Adipocyte (in vitro differentiated cells): ENCODE data around the gene GPR139.

Experiments used
- DNase-seq: peaks from one replicate; pipeline ENCODE4 v3.0.0-alpha.2; 2015; ENCODE audit warnings: low read depth
- H3K27me3 ChIP-seq: replicated peaks from 2 replicates; pipeline ENCODE4 v1.7.0; 2013; ENCODE audit warnings: mild to moderate bottlenecking, low read length, moderate library complexity; ENCODE audit not compliant: control insufficient read depth, insufficient read depth
- H3K36me3 ChIP-seq: 2 replicates; pipeline ENCODE4 v1.7.0; 2013; ENCODE audit warnings: low read length, mild to moderate bottlenecking, moderate library complexity; ENCODE audit not compliant: control insufficient read depth, insufficient read depth, severe bottlenecking
- H3K4me1 ChIP-seq: 2 replicates; pipeline ENCODE4 v1.7.0; 2013; ENCODE audit warnings: mild to moderate bottlenecking, low read length, moderate library complexity; ENCODE audit not compliant: control insufficient read depth, insufficient read depth
- H3K4me3 ChIP-seq: 2 replicates; pipeline ENCODE4 v1.7.0; 2013; ENCODE audit warnings: mild to moderate bottlenecking, low read length, moderate library complexity
- H3K9ac ChIP-seq: 2 replicates; pipeline ENCODE4 v1.7.0; 2013; ENCODE audit warnings: mild to moderate bottlenecking, low read length, moderate library complexity
- H3K9me3 ChIP-seq: 2 replicates; pipeline ENCODE4 v1.7.0; 2013; ENCODE audit warnings: mild to moderate bottlenecking, low read length, moderate library complexity; ENCODE audit not compliant: control insufficient read depth

The GPR139 gene

GRCh38 chr16:20051611-20052010 lies 22.1 kb downstream of the GPR139 start:
- Histone ChIP-seq H3K9me3 (no peaks in the 10 kb centered on the region), H3K36me3 (no peaks in the 10 kb centered on the region), H3K27me3 (peaks cover 7% of the 10 kb centered on the region), H3K4me3 (no peak overlapping the region), H3K9ac (no peak overlapping the region), H3K4me1 (no peaks in the 10 kb centered on the region)
- DNase-seq, result no peak

GRCh38 chr16:20051147-20051546 lies 22.5 kb downstream of the GPR139 start:
- no peak overlapping the region for H3K9ac ChIP-seq
- H3K9me3 ChIP-seq, result no peaks in the 10 kb centered on the region
- no peaks in the 10 kb centered on the region for H3K4me1 ChIP-seq
- peaks cover 7% of the 10 kb centered on the region for H3K27me3 ChIP-seq
- no peaks in the 10 kb centered on the region for H3K36me3 ChIP-seq
- no peak overlapping the region for H3K4me3 ChIP-seq
- no peak for DNase-seq

- Histone ChIP-seq H3K36me3 (no peaks in the 10 kb centered on the region), H3K4me1 (no peaks in the 10 kb centered on the region), H3K4me3 (no peak overlapping the region), H3K9ac (no peak overlapping the region), H3K9me3 (no peaks in the 10 kb centered on the region), H3K27me3 (peaks cover 7% of the 10 kb centered on the region)
- DNase-seq, result no peak
Measured at GRCh38 chr16:20049831-20050230, 23.9 kb downstream of the GPR139 start.

GRCh38 chr16:20045886-20046285 lies 27.8 kb downstream of the GPR139 start:
- no peak overlapping the region for H3K9ac ChIP-seq
- no peaks in the 10 kb centered on the region for H3K36me3 ChIP-seq
- no peaks in the 10 kb centered on the region for H3K4me1 ChIP-seq
- H3K4me3 ChIP-seq, result no peak overlapping the region
- DNase-seq, result no peak
- H3K27me3 ChIP-seq, result peaks cover 7% of the 10 kb centered on the region
- no peaks in the 10 kb centered on the region for H3K9me3 ChIP-seq

- no peaks in the 10 kb centered on the region for H3K27me3 ChIP-seq
Measured at GRCh38 chr16:20042848-20043247, 30.8 kb downstream of the GPR139 start.

GRCh38 chr16:20041924-20042596 lies 31.6 kb downstream of the GPR139 start:
- no peaks in the 10 kb centered on the region for H3K36me3 ChIP-seq
- no peaks in the 10 kb centered on the region for H3K4me1 ChIP-seq
- H3K9ac ChIP-seq, result no peak overlapping the region
- peaks cover 3% of the 10 kb centered on the region for H3K9me3 ChIP-seq
- no peaks in the 10 kb centered on the region for H3K27me3 ChIP-seq
- no peak overlapping the region for H3K4me3 ChIP-seq
- no peak for DNase-seq

More at GRCh38 chr16:20042848-20043247, 30.8 kb downstream of the GPR139 start:
- Histone ChIP-seq H3K9me3 (peaks cover 3% of the 10 kb centered on the region), H3K9ac (no peak overlapping the region), H3K4me3 (no peak overlapping the region), H3K36me3 (no peaks in the 10 kb centered on the region), H3K4me1 (no peaks in the 10 kb centered on the region)
- DNase-seq, result no peak

- H3K36me3 ChIP-seq, result no peaks in the 10 kb centered on the region
- peaks cover 5% of the 10 kb centered on the region for H3K9me3 ChIP-seq
- no peaks in the 10 kb centered on the region for H3K4me1 ChIP-seq
- DNase-seq, result no peak
- H3K9ac ChIP-seq, result no peak overlapping the region
- no peak overlapping the region for H3K4me3 ChIP-seq
- H3K27me3 ChIP-seq, result no peaks in the 10 kb centered on the region
Measured at GRCh38 chr16:20040011-20040410, 33.7 kb downstream of the GPR139 start.

GRCh38 chr16:20029611-20030010 lies 44.1 kb downstream of the GPR139 start:
- H3K4me1 ChIP-seq, result no peaks in the 10 kb centered on the region
- no peak overlapping the region for H3K4me3 ChIP-seq
- H3K9me3 ChIP-seq, result no peaks in the 10 kb centered on the region
- no peak overlapping the region for H3K9ac ChIP-seq
- DNase-seq, result no peak
- H3K27me3 ChIP-seq, result no peaks in the 10 kb centered on the region
- no peaks in the 10 kb centered on the region for H3K36me3 ChIP-seq

GRCh38 chr16:20026361-20027072 lies 47.2 kb downstream of the GPR139 start:
- H3K4me3 ChIP-seq, result no peak overlapping the region
- H3K4me1 ChIP-seq, result no peaks in the 10 kb centered on the region
- H3K36me3 ChIP-seq, result no peaks in the 10 kb centered on the region
- DNase-seq, result no peak
- no peaks in the 10 kb centered on the region for H3K27me3 ChIP-seq
- H3K9ac ChIP-seq, result no peak overlapping the region
- H3K9me3 ChIP-seq, result no peaks in the 10 kb centered on the region

- H3K9me3 ChIP-seq, result no peaks in the 10 kb centered on the region
- no peak overlapping the region for H3K4me3 ChIP-seq
- no peaks in the 10 kb centered on the region for H3K4me1 ChIP-seq
- H3K27me3 ChIP-seq, result no peaks in the 10 kb centered on the region
- DNase-seq, result peak; percentile 15
- H3K36me3 ChIP-seq, result no peaks in the 10 kb centered on the region
- no peak overlapping the region for H3K9ac ChIP-seq
Measured at GRCh38 chr16:20023190-20023589, 50.5 kb downstream of the GPR139 start.

- H3K9me3 ChIP-seq, result no peaks in the 10 kb centered on the region
Measured at GRCh38 chr16:20020976-20021375, 52.7 kb downstream of the GPR139 start.

More at GRCh38 chr16:20020976-20021375, 52.7 kb downstream of the GPR139 start:
- Histone ChIP-seq H3K27me3 (no peaks in the 10 kb centered on the region), H3K9ac (no peak overlapping the region), H3K4me3 (no peak overlapping the region), H3K36me3 (no peaks in the 10 kb centered on the region), H3K4me1 (no peaks in the 10 kb centered on the region)
- DNase-seq, result no peak
